Right lobe of liver (tissue), 4 donors: ENCODE data around the gene MAFF.
A peak's percentile ranks its signal among the peaks of the same experiment; 100 is the strongest.

Source experiments
- POLR2A ChIP-seq: fragments of 450-650 bp; IDR thresholded peaks from one replicate; pipeline ENCODE4 v1.6.1; 2017; ENCODE audit warnings: antibody characterized with exemption, mild to moderate bottlenecking
- TF ChIP-seq, protein P1 (sequence below), 4 donors: fragments of 200-600 bp in 3 of 4; fragments of 450-650 bp in 1 of 4; IDR thresholded peaks; one replicate each; pipeline versions ENCODE4 v1.5.1 to v1.8.0; 2016 to 2022; ENCODE audit warnings: antibody characterized with exemption in 4 of 4, mild to moderate bottlenecking in 2 of 4
- donor health status: DM: no; HTN: no; CAD: no.
- donor health status: DM: no; HTN: no; CAD: no.
- donor health status: DM: no; HTN: yes; CAD: no.

DNA sequence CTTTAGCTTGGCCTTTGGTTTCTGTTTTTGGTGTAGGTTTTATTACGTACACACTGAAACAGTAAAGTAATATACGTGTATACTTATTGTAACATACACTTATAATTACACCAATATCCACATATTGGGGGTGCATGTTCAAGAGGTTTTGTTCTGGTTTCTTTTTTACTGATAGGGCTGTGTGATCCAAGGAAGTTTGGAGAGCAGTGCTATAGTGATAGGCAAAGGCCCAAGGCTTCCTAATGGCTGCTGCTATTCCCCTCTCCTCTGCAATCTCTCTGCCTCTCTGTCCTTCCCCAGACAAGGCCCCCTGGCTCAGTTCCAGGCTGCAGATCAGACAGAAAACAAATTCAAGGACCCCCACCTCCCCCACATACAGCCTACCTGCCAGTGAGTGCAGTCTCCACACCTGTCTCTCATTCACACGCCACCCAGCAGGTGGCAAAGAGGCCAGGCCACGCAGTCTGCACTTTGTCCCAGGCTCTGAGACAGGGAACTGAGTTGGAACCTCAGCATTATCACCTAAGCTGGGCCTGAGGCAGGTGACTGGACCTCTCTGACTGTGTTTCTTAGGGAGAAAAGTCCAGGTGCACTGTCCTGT is 56.0 kb downstream of the MAFF start:
- TF ChIP-seq POLR2A = no peak
- TF ChIP-seq, protein P1, sequence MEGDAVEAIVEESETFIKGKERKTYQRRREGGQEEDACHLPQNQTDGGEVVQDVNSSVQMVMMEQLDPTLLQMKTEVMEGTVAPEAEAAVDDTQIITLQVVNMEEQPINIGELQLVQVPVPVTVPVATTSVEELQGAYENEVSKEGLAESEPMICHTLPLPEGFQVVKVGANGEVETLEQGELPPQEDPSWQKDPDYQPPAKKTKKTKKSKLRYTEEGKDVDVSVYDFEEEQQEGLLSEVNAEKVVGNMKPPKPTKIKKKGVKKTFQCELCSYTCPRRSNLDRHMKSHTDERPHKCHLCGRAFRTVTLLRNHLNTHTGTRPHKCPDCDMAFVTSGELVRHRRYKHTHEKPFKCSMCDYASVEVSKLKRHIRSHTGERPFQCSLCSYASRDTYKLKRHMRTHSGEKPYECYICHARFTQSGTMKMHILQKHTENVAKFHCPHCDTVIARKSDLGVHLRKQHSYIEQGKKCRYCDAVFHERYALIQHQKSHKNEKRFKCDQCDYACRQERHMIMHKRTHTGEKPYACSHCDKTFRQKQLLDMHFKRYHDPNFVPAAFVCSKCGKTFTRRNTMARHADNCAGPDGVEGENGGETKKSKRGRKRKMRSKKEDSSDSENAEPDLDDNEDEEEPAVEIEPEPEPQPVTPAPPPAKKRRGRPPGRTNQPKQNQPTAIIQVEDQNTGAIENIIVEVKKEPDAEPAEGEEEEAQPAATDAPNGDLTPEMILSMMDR (IDR thresholded peaks at IDR 0.05) = peak in 2 of 4 donors; percentile 14 to 19
